ENCODE data around the gene SLC3A2.
"Not testable (repeated sequence)": the region's sequence is repeated elsewhere in the genome, so short reads cannot be mapped to it uniquely, and the experiment has no call there.

SLC3A2 gene

GRCh38 chr11:62933750-62934495, 53.2 kb downstream of the SLC3A2 start:
- no peak for DNase-seq

GRCh38 chr11:62934496-62934785, 53.7 kb downstream of the SLC3A2 start:
- no peak for DNase-seq

GRCh38 chr11:62937528-62937927, 56.8 kb downstream of the SLC3A2 start:
- not testable (repeated sequence) for DNase-seq
